Measurements from ENCODE around the gene TUBB.

TUBB gene

GRCh38 chr6:30742316-30743098 lies 22.4 kb downstream of the TUBB start, which contains the start of gene FLOT1:
Gene FLOT1, minus strand, starts transcription at chr6:30742687. Its CDS starts 498 bp downstream, at chr6:30742189.
- in situ Hi-C loops (cut with MboI; ENCODE audit: low sequenced_read_pairs, unreplicated experiment), result no loop called here
- no peak for TF ChIP-seq CTCF (IDR thresholded peaks at IDR 0.05; ENCODE audit: borderline replicate concordance, control extremely low read depth, extremely low read depth, insufficient read depth, missing control alignments)
- DNase-seq (ENCODE audit: low spot score), result peak; percentile 95

DNA sequence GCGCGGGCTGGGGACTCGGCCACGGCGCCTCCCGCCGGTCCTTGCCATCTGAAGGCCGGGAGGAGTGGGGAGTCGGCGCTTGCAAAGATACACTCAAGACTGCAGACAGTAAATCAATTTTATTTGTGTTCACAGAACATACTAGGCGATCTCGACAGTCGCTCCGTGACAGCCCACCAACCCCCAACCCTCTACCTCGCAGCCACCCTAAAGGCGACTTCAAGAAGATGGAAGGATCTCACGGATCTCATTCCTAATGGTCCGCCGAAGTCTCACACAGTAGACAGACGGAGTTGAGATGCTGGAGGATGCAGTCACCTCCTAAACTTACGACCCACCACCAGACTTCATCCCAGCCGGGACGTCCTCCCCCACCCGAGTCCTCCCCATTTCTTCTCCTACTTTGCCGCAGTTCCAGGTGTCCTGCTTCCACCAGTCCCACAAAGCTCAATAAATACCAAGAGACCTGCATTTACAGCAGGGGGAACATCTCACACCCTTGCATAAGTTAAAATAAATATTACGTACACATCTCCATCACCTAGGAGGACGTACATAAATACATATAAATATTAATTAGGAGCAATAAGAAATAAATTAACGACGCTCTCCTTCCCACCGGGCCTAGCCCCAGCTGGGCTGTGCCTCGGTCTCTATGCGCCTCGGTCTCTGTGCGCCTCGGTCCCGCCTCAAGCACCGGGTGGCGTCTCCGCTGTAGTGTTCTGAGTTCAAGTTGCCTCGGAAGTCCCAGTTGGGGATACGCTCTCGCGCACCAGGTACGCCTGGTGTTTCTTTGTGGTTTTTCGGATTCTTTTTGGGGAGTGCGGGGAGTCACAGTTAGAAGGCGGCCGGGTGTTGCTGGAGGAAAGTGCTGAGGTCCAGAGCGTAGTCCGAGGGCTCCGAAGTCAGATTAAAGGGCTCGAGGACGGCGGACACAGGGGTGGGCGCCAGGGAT lies 23.2 kb downstream of the TUBB start:
- TF ChIP-seq CTCF (IDR thresholded peaks at IDR 0.05; ENCODE audit: borderline replicate concordance, control extremely low read depth, extremely low read depth, insufficient read depth, missing control alignments), result no peak
- peak; percentile 60 for DNase-seq (ENCODE audit: low spot score)
- in situ Hi-C loops (cut with MboI; ENCODE audit: low sequenced_read_pairs, unreplicated experiment), result no loop called here

DNA sequence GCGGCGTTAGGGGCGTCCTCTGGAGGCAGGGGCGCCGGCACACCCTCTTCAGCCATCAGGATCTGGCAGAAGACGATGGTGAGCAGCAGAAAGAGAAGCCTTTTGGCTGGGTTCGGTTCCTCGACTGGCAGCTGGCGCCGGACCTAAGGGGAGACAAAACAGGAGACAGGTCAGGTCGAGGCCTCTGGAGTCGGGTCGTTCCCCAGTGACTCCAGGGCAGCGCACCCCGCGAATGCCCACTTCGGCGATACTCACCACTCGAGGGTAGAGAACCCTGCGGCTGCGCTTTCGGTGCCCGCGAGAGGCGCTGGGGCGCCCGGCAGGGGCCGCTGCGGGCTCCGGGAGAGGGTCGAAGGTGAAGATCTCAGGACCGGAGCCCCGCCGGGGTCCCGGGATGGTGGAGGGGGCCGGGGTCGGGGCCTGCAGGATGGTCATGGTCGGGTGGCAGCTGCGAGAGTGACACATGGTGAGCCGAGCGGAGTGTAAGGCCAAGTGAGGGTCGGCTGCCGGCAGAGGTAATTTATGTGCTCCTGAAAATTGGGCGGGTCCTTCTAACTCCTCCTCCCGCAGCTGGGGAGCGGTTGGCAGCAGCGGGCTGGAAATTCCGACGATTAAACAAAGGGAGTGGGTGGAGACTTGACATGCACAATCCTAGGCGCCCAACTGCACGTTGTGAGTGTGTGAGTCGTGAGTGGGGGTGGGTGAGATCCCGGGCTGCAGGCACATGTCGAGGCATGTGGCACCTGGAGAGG lies 24.1 kb downstream of the TUBB start, which contains the start of gene IER3:
TSS of gene IER3 (minus strand) at position 494 of the 752 bp plus-strand sequence. CDS start at position 465, 29 bp downstream.
- in situ Hi-C loops (cut with MboI; ENCODE audit: low sequenced_read_pairs, unreplicated experiment), result no loop called here
- DNase-seq (ENCODE audit: low spot score), result peak; percentile 80
- peak; percentile 76 for TF ChIP-seq CTCF (IDR thresholded peaks at IDR 0.05; ENCODE audit: borderline replicate concordance, control extremely low read depth, extremely low read depth, insufficient read depth, missing control alignments)

DNA sequence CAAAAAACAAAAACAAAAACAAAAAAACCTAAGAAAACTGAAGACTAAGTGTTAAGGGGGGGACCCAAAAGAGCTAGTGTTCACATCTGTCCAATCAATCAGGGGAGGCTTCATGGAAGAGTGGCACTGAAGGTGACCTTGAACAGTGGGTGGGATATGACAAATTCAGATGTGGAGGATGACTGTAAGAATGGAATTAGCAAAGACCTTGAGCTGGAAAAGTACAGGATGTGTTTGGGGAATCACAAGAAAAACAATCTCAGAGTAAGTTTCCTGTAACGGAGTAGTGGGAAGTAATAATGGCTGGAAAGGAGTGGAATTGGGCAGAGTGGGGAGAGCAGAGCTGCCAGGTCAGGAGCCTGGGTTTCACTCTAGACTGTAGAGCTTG lies 27.1 kb downstream of the TUBB start:
- TF ChIP-seq CTCF (IDR thresholded peaks at IDR 0.05; ENCODE audit: borderline replicate concordance, control extremely low read depth, extremely low read depth, insufficient read depth, missing control alignments), result no peak
- in situ Hi-C loops (cut with MboI; ENCODE audit: low sequenced_read_pairs, unreplicated experiment), result no loop called here
- no peak for DNase-seq (ENCODE audit: low spot score)

DNA sequence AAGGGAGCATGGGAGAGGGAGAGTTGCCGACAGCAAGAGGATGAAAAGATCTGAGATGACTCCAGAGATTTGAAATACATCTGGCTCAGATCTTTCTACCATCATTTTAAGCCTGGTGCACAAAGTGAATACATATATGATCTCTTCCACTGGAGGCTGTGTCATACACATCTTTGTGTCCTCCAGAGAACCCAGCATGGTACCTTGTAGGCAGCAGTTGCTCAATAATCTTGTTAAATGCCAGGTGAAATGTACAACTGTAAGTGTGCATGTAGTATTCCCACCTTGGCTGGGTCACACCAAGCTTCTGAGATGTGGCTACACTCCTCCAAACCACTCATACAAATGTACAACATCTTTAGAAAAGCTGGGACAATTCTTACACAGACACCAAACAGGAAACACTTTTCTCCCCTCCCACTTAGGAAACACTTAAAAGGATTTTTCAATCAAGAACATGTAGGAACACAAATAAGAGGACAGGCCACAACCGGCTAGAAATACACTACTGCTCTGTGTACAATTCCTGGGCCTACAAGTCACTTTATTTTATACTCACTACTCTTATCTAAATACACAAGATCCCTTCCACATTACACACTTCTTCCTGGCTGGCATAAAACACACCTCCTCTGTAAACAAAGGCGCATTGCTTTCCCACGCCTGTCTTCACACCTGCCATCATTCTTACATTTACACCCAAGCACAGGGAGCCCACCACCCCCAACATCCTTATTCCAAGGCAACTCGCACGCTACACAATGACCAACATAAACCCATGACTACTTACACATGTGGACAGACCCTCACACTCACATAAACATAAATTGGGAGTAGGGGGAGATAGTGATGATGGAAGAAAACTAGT lies 28.0 kb downstream of the TUBB start:
- in situ Hi-C loops (cut with MboI; ENCODE audit: low sequenced_read_pairs, unreplicated experiment), result no loop called here
- no peak for DNase-seq (ENCODE audit: low spot score)
- no peak for TF ChIP-seq CTCF (IDR thresholded peaks at IDR 0.05; ENCODE audit: borderline replicate concordance, control extremely low read depth, extremely low read depth, insufficient read depth, missing control alignments)
